Prostate gland (tissue), 2 donors: Measurements from ENCODE around the gene NDP.

Experiments used
- CTCF ChIP-seq, 4 experiments: fragments of 200-600 bp in 2 of 4; fragments of 450-650 bp in 2 of 4; sonication (generic) in 2 of 4; IDR thresholded peaks; 1 replicate in 3 of 4; 2 replicates in 1 of 4; pipeline ENCODE4 v1.5.1; 2016 to 2019; ENCODE audit warnings: antibody characterized with exemption in 4 of 4, mild to moderate bottlenecking in 2 of 4, moderate library complexity in 2 of 4
- POLR2A ChIP-seq: fragments of 450-650 bp; IDR thresholded peaks from one replicate; pipeline ENCODE4 v1.6.1; 2016; ENCODE audit warnings: antibody characterized with exemption, mild to moderate bottlenecking
- POLR2AphosphoS5 ChIP-seq: sonication (generic); formaldehyde crosslinking; IDR thresholded peaks from one replicate; pipeline ENCODE4 v1.6.1; 2017; ENCODE audit warnings: antibody characterized with exemption

- TF ChIP-seq POLR2A, result no peak
- no peak for TF ChIP-seq CTCF (IDR thresholded peaks at IDR 0.05)
- no peak for TF ChIP-seq POLR2AphosphoS5
Measured at GRCh38 chrX:43986083-43986482, 12.9 kb upstream of the NDP start.
